ENCODE measurements around the gene ZNF570.

ZNF570 gene

DNA sequence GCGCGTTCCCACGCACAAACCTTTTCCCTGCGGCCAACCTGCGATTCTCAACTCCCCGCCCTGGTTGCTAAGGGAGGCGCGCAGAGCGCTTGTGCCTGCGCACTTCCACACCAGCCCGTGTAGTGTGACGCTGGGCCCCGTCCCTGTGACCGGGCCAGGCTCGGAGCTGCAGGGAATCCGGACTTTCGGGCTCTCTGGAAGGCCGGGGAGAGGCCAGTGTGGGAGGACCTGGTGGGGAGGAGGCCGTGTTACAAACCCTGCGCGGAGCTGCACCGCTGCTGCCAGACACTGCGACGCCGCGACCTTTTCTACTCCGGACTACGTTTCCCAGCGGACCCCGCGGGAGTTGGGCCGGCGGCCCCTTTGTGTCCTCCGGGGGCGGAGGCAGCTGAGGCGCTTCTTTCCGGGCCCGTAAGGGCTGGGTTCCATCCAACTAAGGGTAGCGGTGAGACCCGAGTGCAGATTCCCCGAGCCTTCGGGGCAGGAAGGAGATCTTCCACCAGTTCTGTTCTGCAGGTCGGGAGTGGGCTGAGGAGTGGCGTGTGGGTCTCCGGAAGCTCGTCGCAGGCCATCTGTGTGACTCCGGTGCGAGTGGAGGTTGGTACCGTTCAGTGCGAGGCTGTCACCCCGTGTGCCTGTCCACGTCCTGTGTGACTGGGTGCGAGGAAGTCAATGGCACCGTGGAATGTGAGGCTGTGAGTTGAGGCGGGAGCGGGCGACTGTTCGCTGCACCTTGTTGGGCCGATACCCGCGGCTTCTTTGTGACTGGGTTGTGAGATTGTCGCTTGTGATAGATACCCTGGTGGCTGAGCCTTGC is at the start of gene ZNF570:
Gene ZNF570 (plus strand): TSS at position 396 of the 817 bp plus-strand sequence. CDS start 999 bp downstream, outside the sequence.
- no peak for FAIRE-seq

DNA sequence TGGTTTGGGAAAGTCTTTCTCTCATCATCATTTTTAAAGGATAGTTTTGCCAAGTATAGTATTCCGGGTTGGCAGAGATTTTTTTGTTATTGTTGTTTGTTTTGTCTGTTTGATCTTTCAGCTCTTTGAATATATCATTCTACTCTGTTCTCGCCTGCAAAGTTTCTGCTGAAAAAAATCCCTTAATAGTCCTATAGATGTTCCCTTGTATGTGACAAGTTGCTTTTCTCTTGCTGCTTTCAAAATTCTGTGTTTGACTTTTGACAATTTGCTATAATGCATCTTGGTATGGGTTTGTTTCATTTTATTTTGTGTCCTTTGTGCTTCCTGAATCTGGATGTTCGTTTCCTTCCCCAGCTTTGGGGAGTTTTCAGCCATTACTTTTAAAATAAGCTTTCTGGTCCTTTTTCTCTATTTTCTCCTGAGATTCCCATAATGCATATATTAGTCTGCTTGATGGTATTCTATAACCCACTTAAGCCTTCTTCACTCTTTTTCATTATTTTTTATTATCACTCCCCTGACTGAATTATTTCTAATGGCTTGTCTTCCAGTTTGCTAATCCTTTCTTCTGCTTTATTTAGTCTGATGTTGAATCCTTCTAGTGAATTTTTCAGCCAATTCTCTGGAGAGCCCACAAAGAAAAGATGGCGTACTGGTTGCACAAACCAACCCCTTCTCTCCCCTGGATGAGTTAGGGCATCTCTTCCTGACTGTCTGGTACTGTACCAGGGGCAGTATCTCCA is 16.5 kb upstream of the ZNF570 start:
- FAIRE-seq: no peak

DNA sequence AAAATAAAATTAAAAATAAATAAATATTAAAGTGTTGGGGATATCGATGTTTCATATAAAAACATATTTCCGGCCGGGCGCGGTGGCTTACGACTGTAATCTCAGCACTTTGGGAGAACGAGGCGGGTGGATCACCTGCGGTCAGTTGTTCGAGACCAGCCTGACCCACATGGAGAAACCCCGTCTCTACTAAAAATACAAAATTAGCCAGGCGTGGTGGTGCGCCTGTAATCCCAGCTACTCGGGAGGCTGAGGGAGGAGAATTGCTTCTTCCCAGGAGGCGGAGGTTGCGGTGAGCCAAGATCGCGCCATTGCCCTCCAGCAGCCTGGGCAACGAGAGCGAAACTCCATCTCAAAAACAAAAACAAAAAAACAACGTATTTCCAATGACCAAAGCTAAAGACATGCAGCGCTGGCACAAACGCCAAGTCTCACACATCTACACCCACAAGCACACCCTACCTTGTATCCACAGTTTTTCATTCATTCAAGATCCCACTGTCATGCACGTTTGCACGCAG is 2.8 kb upstream of the ZNF570 start:
- FAIRE-seq: no peak

DNA sequence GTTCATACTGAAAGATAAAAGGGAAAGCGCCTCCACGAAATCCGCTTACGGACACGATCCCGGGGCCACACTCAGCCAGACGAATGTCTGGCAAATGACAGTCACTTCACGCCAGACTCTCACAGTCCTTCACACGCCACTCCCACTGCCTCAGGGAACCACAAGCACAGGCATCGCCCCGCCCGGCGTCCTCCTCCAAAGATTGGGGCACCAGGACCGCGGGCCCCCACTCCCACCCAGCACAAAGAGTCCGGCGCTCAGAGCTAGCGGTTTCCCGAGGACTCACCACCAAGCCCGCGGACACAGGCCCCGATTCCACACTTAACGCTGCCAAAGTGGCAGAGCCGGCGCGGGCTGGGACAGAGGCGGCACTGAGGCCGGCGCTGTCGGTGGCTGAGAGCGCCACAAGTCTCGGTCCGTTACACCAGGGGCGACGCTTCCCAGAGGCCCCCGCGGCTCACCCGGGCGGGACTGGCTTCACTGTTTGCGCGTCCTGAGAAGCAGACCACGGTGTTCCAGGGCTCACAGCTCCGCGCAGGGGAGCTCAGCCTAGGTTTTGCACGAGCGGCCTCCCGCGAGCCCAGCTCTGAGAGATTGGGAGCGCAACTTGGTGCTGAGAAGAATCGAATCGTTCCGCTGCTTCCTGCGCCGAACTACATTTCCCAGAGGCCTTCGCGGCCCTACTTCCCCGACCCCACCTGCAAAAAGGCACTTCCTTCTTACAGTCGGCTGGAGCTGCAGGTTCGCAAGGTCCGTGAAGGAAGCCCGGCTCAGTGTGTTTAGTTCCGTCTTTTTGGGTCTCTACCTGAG is 2.2 kb upstream of the ZNF570 start, which contains the start of gene ZNF569:
Gene ZNF569 (minus strand): TSS at position 647 of the 810 bp plus-strand sequence. CDS start 22,523 bp downstream, outside the sequence.
- FAIRE-seq: no peak

GRCh38 chr19:37467608-37468090 is 1.5 kb upstream of the ZNF570 start:
- no peak for FAIRE-seq

GRCh38 chr19:37470216-37470615 is 1.1 kb downstream of the ZNF570 start:
- no peak for FAIRE-seq

DNA sequence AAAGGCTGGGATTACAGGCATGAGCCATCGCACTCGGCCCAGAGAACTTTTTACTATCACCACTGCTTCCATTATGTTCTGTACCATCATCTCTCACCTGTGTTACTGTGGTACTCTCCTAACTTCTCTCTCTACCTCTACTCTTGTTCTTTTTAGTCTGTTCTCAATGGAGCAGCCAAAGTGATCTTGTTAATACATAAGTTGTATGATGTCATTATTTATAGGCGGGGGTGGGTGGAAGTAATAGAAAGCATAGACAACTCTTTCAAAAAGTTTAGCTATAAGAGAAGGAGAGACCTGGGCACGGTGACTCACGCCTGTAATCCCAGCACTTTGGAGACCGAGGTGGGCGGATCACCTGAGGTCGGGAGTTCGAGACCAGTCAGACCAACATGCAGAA is 3.0 kb downstream of the ZNF570 start:
- no peak for FAIRE-seq

GRCh38 chr19:37484406-37485168 is 15.4 kb downstream of the ZNF570 start:
- FAIRE-seq: no peak

DNA sequence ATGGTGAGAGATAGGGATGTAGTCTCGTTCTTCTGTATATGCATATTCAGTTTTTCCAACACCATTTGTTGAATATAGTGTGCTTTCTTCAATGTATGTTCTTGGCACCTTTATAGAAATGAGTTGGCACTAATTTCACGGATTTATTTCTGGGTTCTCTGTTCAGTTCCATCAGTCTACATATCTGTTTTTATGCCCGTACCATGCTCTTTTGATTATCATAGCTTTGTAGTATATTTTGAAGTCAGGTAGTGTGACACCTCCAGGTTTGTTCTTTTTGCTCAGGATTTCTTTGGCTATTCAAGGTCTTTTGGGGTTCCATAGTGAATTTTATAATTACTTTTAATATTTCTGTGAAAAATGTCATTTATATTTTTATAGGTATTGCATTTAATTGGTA is 23.1 kb downstream of the ZNF570 start:
- no peak for FAIRE-seq

DNA sequence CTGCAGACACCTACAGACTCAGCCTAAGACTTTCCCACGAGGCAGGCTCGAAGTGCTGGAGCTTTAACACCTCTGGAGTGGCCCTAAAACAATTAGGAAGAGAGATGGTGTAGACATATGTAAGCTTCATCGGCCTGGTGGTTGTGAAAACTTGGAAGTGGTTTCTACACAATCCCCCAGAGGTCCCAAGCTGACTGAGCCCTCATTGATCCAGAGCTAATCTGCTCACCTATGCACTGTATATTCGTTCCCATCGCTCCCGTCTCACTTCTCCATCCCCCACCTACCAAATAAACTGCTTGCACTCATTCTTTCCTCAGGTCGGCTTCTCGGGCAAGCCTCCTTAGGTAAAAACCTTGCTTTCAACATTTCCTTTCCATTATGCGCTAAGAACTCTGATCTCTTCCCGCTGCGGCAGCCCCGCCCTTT is 36.8 kb downstream of the ZNF570 start:
- FAIRE-seq: no peak

DNA sequence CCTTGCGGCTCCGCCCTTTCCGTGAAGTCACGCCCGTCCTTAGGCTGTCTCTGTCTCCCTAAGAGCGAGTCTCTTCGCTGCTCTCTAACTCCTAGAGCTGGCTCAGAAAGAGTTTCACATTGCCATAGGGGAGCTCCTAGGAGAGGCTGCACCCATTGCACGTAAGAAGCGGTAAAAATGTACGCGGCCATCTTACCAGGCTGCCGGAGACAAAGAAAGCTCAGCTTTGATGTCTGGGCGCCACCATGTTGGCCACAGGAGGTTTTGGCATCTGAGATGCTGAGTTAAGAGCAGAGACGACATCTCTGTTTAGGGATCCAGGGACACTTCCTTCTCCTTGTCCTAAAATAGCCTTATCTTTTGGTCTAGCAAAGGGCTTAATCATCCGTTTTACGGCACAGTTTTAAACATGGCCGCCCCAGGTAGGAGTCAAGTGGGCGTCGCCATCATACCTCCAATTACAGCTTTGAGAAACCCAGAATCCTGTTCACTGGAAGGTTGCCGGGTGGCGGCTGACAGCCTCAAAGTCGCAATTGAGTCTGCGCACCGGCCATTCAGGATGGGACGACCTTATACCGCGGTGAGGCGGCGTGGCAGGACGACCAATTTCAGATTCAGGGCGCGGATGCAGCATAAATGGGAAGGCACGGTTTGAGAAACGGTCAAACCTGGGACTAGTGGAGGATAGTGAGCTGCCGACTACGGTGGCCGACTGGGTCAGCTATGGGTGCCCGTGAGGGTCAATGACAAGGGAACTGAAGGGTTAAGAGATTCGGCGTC is 37.4 kb downstream of the ZNF570 start, which contains the start of gene ZNF793:
Gene ZNF793 (plus strand): TSS at position 553 of the 780 bp plus-strand sequence. CDS start 16,501 bp downstream, outside the sequence.
- FAIRE-seq: no peak

GRCh38 chr19:37507167-37507464 is 38.0 kb downstream of the ZNF570 start:
- no peak for FAIRE-seq

DNA sequence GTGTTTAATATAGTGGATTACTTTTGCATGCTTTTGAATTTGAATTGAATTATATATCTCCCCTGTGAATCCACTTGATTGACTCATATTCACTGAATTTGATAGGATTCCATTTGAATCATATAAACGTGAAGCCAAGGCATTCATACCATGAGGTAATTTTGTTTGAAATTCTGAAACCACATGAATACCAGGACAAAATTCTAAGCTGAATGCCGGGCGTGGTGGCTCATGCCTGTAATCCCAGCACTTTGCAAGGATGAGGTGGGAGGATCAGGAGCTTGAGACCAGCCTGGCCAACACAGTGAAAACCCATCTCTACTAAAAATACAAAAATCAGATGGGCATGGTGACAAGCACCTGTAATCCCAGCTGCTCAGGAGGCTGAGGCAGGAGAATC is 42.0 kb downstream of the ZNF570 start:
- FAIRE-seq: no peak

GRCh38 chr19:37511821-37512220 is 42.7 kb downstream of the ZNF570 start:
- FAIRE-seq: no peak

GRCh38 chr19:37513397-37513796 is 44.2 kb downstream of the ZNF570 start:
- no peak for FAIRE-seq

GRCh38 chr19:37519890-37520289 is 50.7 kb downstream of the ZNF570 start:
- no peak for FAIRE-seq

- FAIRE-seq: no peak
Observed at GRCh38 chr19:37537391-37537947, 68.3 kb downstream of the ZNF570 start.
